GM12878 (cell line): Measurements from ENCODE around the gene COL2A1. TPM values are rescaled to one million over a fixed set of nuclear protein-coding genes. Genes with fewer than 3 reads are reported as not detected.

ENCODE experiments used
- ATAC-seq: fragments of 200-7000 bp; cut with Tn5 transposase; 3 replicates; pipeline ENCODE4 v1.9.1; 2020; ENCODE audit warnings: mild to moderate bottlenecking, moderate library complexity
- BruUV-seq: library from RNA; stranded (reverse); fragments of 400-500 nt; replicated peaks from 2 replicates; lab custom pipeline; 2021; lab: Mats Ljungman, UMichigan
- CTCF ChIA-PET: fragments of 300-600 bp; sonication (Branson Sonifier 250); formaldehyde crosslinking; extraction: SDS; loops from one replicate; lab custom pipeline; 2021; ENCODE audit warnings: inconsistent platforms; lab: Yijun Ruan, JAX
- POLR2A ChIA-PET: fragments of 350-600 bp; formaldehyde crosslinking; extraction: SDS; loops from one replicate; lab custom pipeline; 2021; ENCODE audit warnings: inconsistent platforms; lab: Charles Lee
- RAD21 ChIA-PET: fragments of 300-600 bp; sonication (Branson Sonifier 250); formaldehyde crosslinking; loops from one replicate; lab custom pipeline; 2023; ENCODE audit warnings: antibody characterized with exemption; ENCODE audit not compliant: unreplicated experiment; lab: Charles Lee
- SMC1A ChIA-PET: fragments of 300-600 bp; sonication (Branson Sonifier 250); formaldehyde crosslinking; loops from one replicate; lab custom pipeline; 2023; ENCODE audit not compliant: unreplicated experiment, uncharacterized antibody; lab: Charles Lee
- DNase-seq: peaks from one replicate; pipeline ENCODE4 v3.0.0-alpha.2; 2011; ENCODE audit warnings: low read depth, low spot score
- FAIRE-seq: peaks from 3 replicates; lab custom pipeline; 2011; peaks lifted over from hg19 to GRCh38; lab: Jason Lieb, UNC
- H2AFZ ChIP-seq: 2 replicates; pipeline ENCODE4 v1.6.0; 2011; ENCODE audit warnings: low read depth, low read length, control low read depth; ENCODE audit not compliant: control insufficient read depth
- H3K27ac ChIP-seq: 2 replicates; pipeline ENCODE4 v1.5.1; 2011; ENCODE audit warnings: control low read depth; ENCODE audit not compliant: control insufficient read depth, insufficient read depth
- H3K27me3 ChIP-seq, 2 experiments: replicated peaks in 1 of 2; 2 replicates each; pipeline versions ENCODE4 v1.6.0 to v1.6.1; 2011; ENCODE audit warnings: low read length in 1 of 2; ENCODE audit not compliant: control insufficient read depth in 2 of 2, insufficient read depth in 2 of 2
- H3K36me3 ChIP-seq, 2 experiments: 2 replicates each; pipeline ENCODE4 v1.5.1; 2011; ENCODE audit warnings: low read length in 1 of 2; ENCODE audit not compliant: control insufficient read depth in 2 of 2, insufficient read depth in 2 of 2
- H3K4me1 ChIP-seq: 2 replicates; pipeline ENCODE4 v1.6.1; 2011; ENCODE audit warnings: mild to moderate bottlenecking, low read length, moderate library complexity, mixed read lengths; ENCODE audit not compliant: control insufficient read depth, insufficient read depth
- H3K4me2 ChIP-seq: 2 replicates; pipeline ENCODE4 v1.6.0; 2011; ENCODE audit warnings: control low read depth; ENCODE audit not compliant: control insufficient read depth, insufficient read depth
- H3K4me3 ChIP-seq: fragments of 200-600 bp; sonication (generic); 2 replicates; pipeline ENCODE4 v1.5.1; 2016
- H3K79me2 ChIP-seq: 2 replicates; pipeline ENCODE4 v1.6.0; 2011; ENCODE audit warnings: low read length; ENCODE audit not compliant: control insufficient read depth, insufficient read depth
- H3K9ac ChIP-seq: 2 replicates; pipeline ENCODE4 v1.8.0; 2011; ENCODE audit warnings: low read length, control low read depth, mixed read lengths; ENCODE audit not compliant: control insufficient read depth, insufficient read depth
- H3K9me3 ChIP-seq: replicated peaks from 3 replicates; pipeline ENCODE4 v1.5.1; 2011; ENCODE audit warnings: mild to moderate bottlenecking, low read length; ENCODE audit not compliant: control insufficient read depth, insufficient read depth
- H4K20me1 ChIP-seq: 2 replicates; pipeline ENCODE4 v1.6.0; 2011; ENCODE audit not compliant: control insufficient read depth, insufficient read depth
- BCLAF1 ChIP-seq: fragments of 450-650 bp; IDR thresholded peaks from 2 replicates; pipeline ENCODE4 v1.6.1; 2017; ENCODE audit warnings: antibody characterized with exemption, mild to moderate bottlenecking, moderate library complexity
- ZNF592 ChIP-seq: fragments of 450-650 bp; IDR thresholded peaks from 2 replicates; pipeline ENCODE4 v1.6.1; 2017; ENCODE audit warnings: mild to moderate bottlenecking, moderate library complexity
- ZNF687 ChIP-seq: fragments of 450-650 bp; IDR thresholded peaks from 2 replicates; pipeline ENCODE4 v1.6.1; 2017; ENCODE audit warnings: mild to moderate bottlenecking, moderate library complexity
- WGBS: methylation state at CpG from one replicate; pipeline ENCODE4 v1.1.6; 2016; ENCODE audit warnings: low lambda C conversion rate; ENCODE audit not compliant: insufficient replicate concordance, insufficient coverage; ENCODE audit errors: missing lambda C conversion rate; 5-methylcytosine and 5-hydroxymethylcytosine counted together
- in situ Hi-C: fragments of 300-500 bp; cut with MboI; formaldehyde crosslinking; loops from 9 replicates; pipeline ENCODE4 v1.14.3; 2018; ENCODE audit warnings: mixed read lengths
- intact Hi-C: fragments of 100-400 bp; cut with micrococcal nuclease; formaldehyde crosslinking; loops from one replicate; pipeline ENCODE4 v1.14.2; 2022; ENCODE audit not compliant: unreplicated experiment
- polyA plus RNA-seq, 11 experiments: library from polyadenylated mRNA; depleted of rRNA in 4 of 11; unstranded in 6 of 11; stranded (reverse) in 5 of 11; fragments of >200 nt; fragmentation: Nextera tagmentation in 4 of 11; fragmentation: Illumina TruSeq in 1 of 11; extraction: Ambion mirVana in 4 of 11; extraction: Trizol in 1 of 11; gene quantifications; 1 replicate in 1 of 11; 2 replicates in 10 of 11; pipeline versions ENCODE4 v1.2.1 to v1.2.3, GENCODE V29; 2011 to 2016; ENCODE audit warnings: inconsistent platforms in 2 of 11, missing spikeins in 2 of 11, low read depth in 1 of 11
- total RNA-seq, 4 experiments: library from RNA; depleted of rRNA in 3 of 4; stranded (reverse); fragments of >200 nt in 3 of 4; fragmentation: Illumina TruSeq in 1 of 4; extraction: Trizol in 1 of 4; gene quantifications; 2 replicates each; pipeline versions ENCODE4 v1.2.1 to v1.2.3, GENCODE V29; 2013 to 2021

Gene COL2A1
- total and polyA plus RNA-seq, 10 of the 15 experiments (the other 5 are each of a cell fraction or from before 2014, with no cell fraction given), result 0.06 to 0.67 (median 0.19) TPM; not detected in 1

- no TSS peak for BruUV-seq
- Histone ChIP-seq H4K20me1 (no peaks in the 10 kb centered on the region; the same call in 1 of the 2 replicates), H3K27me3 (peaks cover 3 to 4% of the 10 kb centered on the region in 2 experiments; a peak in 2 of 4 replicates), H3K27ac (no peak overlapping the region), H3K36me3 (no peaks in the 10 kb centered on the region), H3K9ac (no peak overlapping the region), H3K4me1 (no peaks in the 10 kb centered on the region), H3K4me2 (no peak overlapping the region), H3K9me3 (no peaks in the 10 kb centered on the region), H2AFZ (no peak overlapping the region), H3K79me2 (no peaks in the 10 kb centered on the region), H3K4me3 (no peak overlapping the region)
- no peak for ATAC-seq
- no peak for DNase-seq
- POLR2A ChIA-PET, result no interaction called here
- 27% methylated on average over 7 of the region's 7 CpGs for WGBS
- RAD21 ChIA-PET, result no interaction called here
- intact Hi-C loops, result no loop called here
- SMC1A ChIA-PET, result no interaction called here
- CTCF ChIA-PET, result no interaction called here
- in situ Hi-C loops, result no loop called here
- no peak for FAIRE-seq
- no peak for TF ChIP-seq BCLAF1
Observed at GRCh38 chr12:48026060-48026827, 22.0 kb upstream of the COL2A1 start.

GRCh38 chr12:48025281-48025680 is 21.0 kb upstream of the COL2A1 start:
- FAIRE-seq, result no peak
- no peak for ATAC-seq
- SMC1A ChIA-PET, result no interaction called here
- Histone ChIP-seq H3K9me3 (no peaks in the 10 kb centered on the region), H3K9ac (no peak overlapping the region), H3K27ac (no peak overlapping the region), H3K4me2 (no peak overlapping the region), H3K27me3 (peaks cover 3 to 5% of the 10 kb centered on the region in 2 experiments; a peak in 2 of 4 replicates), H3K4me3 (no peak overlapping the region), H3K36me3 (no peaks in the 10 kb centered on the region), H2AFZ (no peak overlapping the region), H3K4me1 (no peaks in the 10 kb centered on the region), H3K79me2 (no peaks in the 10 kb centered on the region), H4K20me1 (no peaks in the 10 kb centered on the region; the same call in 1 of the 2 replicates)
- in situ Hi-C loops (no loop called here), intact Hi-C loops (no loop called here)
- 7% methylated on average over 7 of the region's 7 CpGs for WGBS
- no TSS peak for BruUV-seq
- DNase-seq, result no peak
- CTCF ChIA-PET, result no interaction called here
- RAD21 ChIA-PET, result no interaction called here
- POLR2A ChIA-PET, result no interaction called here
- TF ChIP-seq ZNF687 (no peak), ZNF592 (no peak)
